ENCODE data around the gene AFF3.

AFF3 gene

GRCh38 chr2:99571954-99572353 lies 570.4 kb downstream of the AFF3 start:
- no peaks in the 10 kb centered on the region for H3K36me3 ChIP-seq (ENCODE audit: control insufficient read depth, insufficient read depth, low read length)
- H3K9me3 ChIP-seq (ENCODE audit: control insufficient read depth, low read length), result no peaks in the 10 kb centered on the region
- H3K27me3 ChIP-seq (replicated peaks; ENCODE audit: control insufficient read depth, insufficient read depth, low read length, poor library complexity, severe bottlenecking), result no peaks in the 10 kb centered on the region
- no peak overlapping the region for H3K27ac ChIP-seq (ENCODE audit: insufficient read depth, low read length, poor library complexity, severe bottlenecking)
- no peak overlapping the region for H3K4me3 ChIP-seq (ENCODE audit: insufficient read depth, low read depth, low read length, poor library complexity, severe bottlenecking)
- H3K4me1 ChIP-seq (ENCODE audit: control insufficient read depth, insufficient read depth, low read length, poor library complexity, severe bottlenecking), result no peaks in the 10 kb centered on the region
- no peak for DNase-seq

GRCh38 chr2:99571533-99571932 lies 570.9 kb downstream of the AFF3 start:
- DNase-seq, result no peak
- H3K36me3 ChIP-seq (ENCODE audit: control insufficient read depth, insufficient read depth, low read length), result no peaks in the 10 kb centered on the region
- H3K27me3 ChIP-seq (replicated peaks; ENCODE audit: control insufficient read depth, insufficient read depth, low read length, poor library complexity, severe bottlenecking), result no peaks in the 10 kb centered on the region
- H3K4me3 ChIP-seq (ENCODE audit: insufficient read depth, low read depth, low read length, poor library complexity, severe bottlenecking), result no peak overlapping the region
- no peak overlapping the region for H3K27ac ChIP-seq (ENCODE audit: insufficient read depth, low read length, poor library complexity, severe bottlenecking)
- no peaks in the 10 kb centered on the region for H3K9me3 ChIP-seq (ENCODE audit: control insufficient read depth, low read length)
- H3K4me1 ChIP-seq (ENCODE audit: control insufficient read depth, insufficient read depth, low read length, poor library complexity, severe bottlenecking), result no peaks in the 10 kb centered on the region

GRCh38 chr2:99571021-99571420 lies 571.4 kb downstream of the AFF3 start:
- Histone ChIP-seq H3K27ac (ENCODE audit: insufficient read depth, low read length, poor library complexity, severe bottlenecking) (no peak overlapping the region), H3K4me1 (ENCODE audit: control insufficient read depth, insufficient read depth, low read length, poor library complexity, severe bottlenecking) (no peaks in the 10 kb centered on the region)

GRCh38 chr2:99569386-99569785 lies 573.0 kb downstream of the AFF3 start:
- H3K27me3 ChIP-seq (replicated peaks; ENCODE audit: control insufficient read depth, insufficient read depth, low read length, poor library complexity, severe bottlenecking), result no peaks in the 10 kb centered on the region
- DNase-seq, result no peak
- no peaks in the 10 kb centered on the region for H3K36me3 ChIP-seq (ENCODE audit: control insufficient read depth, insufficient read depth, low read length)
- H3K27ac ChIP-seq (ENCODE audit: insufficient read depth, low read length, poor library complexity, severe bottlenecking), result no peak overlapping the region
- H3K9me3 ChIP-seq (ENCODE audit: control insufficient read depth, low read length), result no peaks in the 10 kb centered on the region
- H3K4me1 ChIP-seq (ENCODE audit: control insufficient read depth, insufficient read depth, low read length, poor library complexity, severe bottlenecking), result no peaks in the 10 kb centered on the region
- no peak overlapping the region for H3K4me3 ChIP-seq (ENCODE audit: insufficient read depth, low read depth, low read length, poor library complexity, severe bottlenecking)

More at GRCh38 chr2:99571021-99571420, 571.4 kb downstream of the AFF3 start:
- no peaks in the 10 kb centered on the region for H3K36me3 ChIP-seq (ENCODE audit: control insufficient read depth, insufficient read depth, low read length)
- DNase-seq, result no peak
- no peaks in the 10 kb centered on the region for H3K9me3 ChIP-seq (ENCODE audit: control insufficient read depth, low read length)
- no peak overlapping the region for H3K4me3 ChIP-seq (ENCODE audit: insufficient read depth, low read depth, low read length, poor library complexity, severe bottlenecking)
- no peaks in the 10 kb centered on the region for H3K27me3 ChIP-seq (replicated peaks; ENCODE audit: control insufficient read depth, insufficient read depth, low read length, poor library complexity, severe bottlenecking)

GRCh38 chr2:99565227-99565626 lies 577.2 kb downstream of the AFF3 start:
- H3K9me3 ChIP-seq (ENCODE audit: control insufficient read depth, low read length), result no peaks in the 10 kb centered on the region
- no peak overlapping the region for H3K27ac ChIP-seq (ENCODE audit: insufficient read depth, low read length, poor library complexity, severe bottlenecking)
- no peaks in the 10 kb centered on the region for H3K36me3 ChIP-seq (ENCODE audit: control insufficient read depth, insufficient read depth, low read length)
- no peak for DNase-seq
- H3K4me1 ChIP-seq (ENCODE audit: control insufficient read depth, insufficient read depth, low read length, poor library complexity, severe bottlenecking), result no peaks in the 10 kb centered on the region
- no peaks in the 10 kb centered on the region for H3K27me3 ChIP-seq (replicated peaks; ENCODE audit: control insufficient read depth, insufficient read depth, low read length, poor library complexity, severe bottlenecking)
- no peak overlapping the region for H3K4me3 ChIP-seq (ENCODE audit: insufficient read depth, low read depth, low read length, poor library complexity, severe bottlenecking)

GRCh38 chr2:99562516-99562915 lies 579.9 kb downstream of the AFF3 start:
- H3K4me1 ChIP-seq (ENCODE audit: control insufficient read depth, insufficient read depth, low read length, poor library complexity, severe bottlenecking), result no peaks in the 10 kb centered on the region
- no peak overlapping the region for H3K4me3 ChIP-seq (ENCODE audit: insufficient read depth, low read depth, low read length, poor library complexity, severe bottlenecking)
- H3K27me3 ChIP-seq (replicated peaks; ENCODE audit: control insufficient read depth, insufficient read depth, low read length, poor library complexity, severe bottlenecking), result no peaks in the 10 kb centered on the region
- no peak overlapping the region for H3K27ac ChIP-seq (ENCODE audit: insufficient read depth, low read length, poor library complexity, severe bottlenecking)
- DNase-seq, result no peak
- no peaks in the 10 kb centered on the region for H3K9me3 ChIP-seq (ENCODE audit: control insufficient read depth, low read length)
- no peaks in the 10 kb centered on the region for H3K36me3 ChIP-seq (ENCODE audit: control insufficient read depth, insufficient read depth, low read length)

- Histone ChIP-seq H3K27me3 (replicated peaks; ENCODE audit: control insufficient read depth, insufficient read depth, low read length, poor library complexity, severe bottlenecking) (no peaks in the 10 kb centered on the region), H3K27ac (ENCODE audit: insufficient read depth, low read length, poor library complexity, severe bottlenecking) (no peak overlapping the region), H3K9me3 (ENCODE audit: control insufficient read depth, low read length) (no peaks in the 10 kb centered on the region), H3K4me3 (ENCODE audit: insufficient read depth, low read depth, low read length, poor library complexity, severe bottlenecking) (no peak overlapping the region), H3K4me1 (ENCODE audit: control insufficient read depth, insufficient read depth, low read length, poor library complexity, severe bottlenecking) (no peaks in the 10 kb centered on the region), H3K36me3 (ENCODE audit: control insufficient read depth, insufficient read depth, low read length) (no peaks in the 10 kb centered on the region)
- no peak for DNase-seq
Measured at GRCh38 chr2:99561804-99562203, 580.6 kb downstream of the AFF3 start.

- H3K9me3 ChIP-seq (ENCODE audit: control insufficient read depth, low read length), result no peaks in the 10 kb centered on the region
- H3K27me3 ChIP-seq (replicated peaks; ENCODE audit: control insufficient read depth, insufficient read depth, low read length, poor library complexity, severe bottlenecking), result no peaks in the 10 kb centered on the region
- peak; percentile 51 to 69 (median 57) for DNase-seq
Measured at GRCh38 chr2:99559075-99559662, 583.2 kb downstream of the AFF3 start.

GRCh38 chr2:99555404-99555803 lies 587.0 kb downstream of the AFF3 start:
- Histone ChIP-seq H3K9me3 (ENCODE audit: control insufficient read depth, low read length) (no peaks in the 10 kb centered on the region), H3K27ac (ENCODE audit: insufficient read depth, low read length, poor library complexity, severe bottlenecking) (no peak overlapping the region), H3K4me1 (ENCODE audit: control insufficient read depth, insufficient read depth, low read length, poor library complexity, severe bottlenecking) (no peaks in the 10 kb centered on the region), H3K36me3 (ENCODE audit: control insufficient read depth, insufficient read depth, low read length) (no peaks in the 10 kb centered on the region), H3K27me3 (replicated peaks; ENCODE audit: control insufficient read depth, insufficient read depth, low read length, poor library complexity, severe bottlenecking) (no peaks in the 10 kb centered on the region), H3K4me3 (ENCODE audit: insufficient read depth, low read depth, low read length, poor library complexity, severe bottlenecking) (no peak overlapping the region)
- DNase-seq, result no peak

More at GRCh38 chr2:99559075-99559662, 583.2 kb downstream of the AFF3 start:
- Histone ChIP-seq H3K27ac (ENCODE audit: insufficient read depth, low read length, poor library complexity, severe bottlenecking) (no peak overlapping the region), H3K4me3 (ENCODE audit: insufficient read depth, low read depth, low read length, poor library complexity, severe bottlenecking) (no peak overlapping the region), H3K4me1 (ENCODE audit: control insufficient read depth, insufficient read depth, low read length, poor library complexity, severe bottlenecking) (no peaks in the 10 kb centered on the region), H3K36me3 (ENCODE audit: control insufficient read depth, insufficient read depth, low read length) (no peaks in the 10 kb centered on the region)

GRCh38 chr2:99554871-99555270 lies 587.5 kb downstream of the AFF3 start:
- no peaks in the 10 kb centered on the region for H3K36me3 ChIP-seq (ENCODE audit: control insufficient read depth, insufficient read depth, low read length)

More at GRCh38 chr2:99554871-99555270, 587.5 kb downstream of the AFF3 start:
- Histone ChIP-seq H3K9me3 (ENCODE audit: control insufficient read depth, low read length) (no peaks in the 10 kb centered on the region), H3K27ac (ENCODE audit: insufficient read depth, low read length, poor library complexity, severe bottlenecking) (no peak overlapping the region), H3K4me3 (ENCODE audit: insufficient read depth, low read depth, low read length, poor library complexity, severe bottlenecking) (no peak overlapping the region), H3K27me3 (replicated peaks; ENCODE audit: control insufficient read depth, insufficient read depth, low read length, poor library complexity, severe bottlenecking) (no peaks in the 10 kb centered on the region), H3K4me1 (ENCODE audit: control insufficient read depth, insufficient read depth, low read length, poor library complexity, severe bottlenecking) (no peaks in the 10 kb centered on the region)
- no peak for DNase-seq

All from effector memory CD4-positive, alpha-beta T cell (primary cell).